ENCODE results near the gene TP53AIP1.

GRCh38 chr11:128929991-128930390 lies 12.7 kb downstream of the TP53AIP1 start:
- no peak for TF ChIP-seq CTCF (conservative IDR thresholded peaks at IDR 0.05; ENCODE audit: low read depth, low read length)
- TF ChIP-seq EZH2 (IDR thresholded peaks at IDR 0.05; ENCODE audit: borderline replicate concordance, low read depth, low read length, poor library complexity, severe bottlenecking), result no peak

Data from A673 (cell line).